ENCODE results near the gene EEF1A2. TPM values are rescaled to one million over a fixed set of nuclear protein-coding genes. Genes with fewer than 3 reads are reported as not detected.
"Not testable (repeated sequence)": the region's sequence is repeated elsewhere in the genome, so short reads cannot be mapped to it uniquely, and the experiment has no call there.

Gene EEF1A2
- total RNA-seq, 1 donor from 2014 or later = 1,346 TPM

- no peak for DNase-seq
- intact Hi-C loops (cut with micrococcal nuclease) = no loop called here
These were observed 5.9 kb downstream of the EEF1A2 start for GRCh38 chr20:63492982-63493381.

GRCh38 chr20:63492518-63492917 is 6.4 kb downstream of the EEF1A2 start:
- no peak for DNase-seq
- ATAC-seq = no peak
- intact Hi-C loops (cut with micrococcal nuclease) = no loop called here

More at GRCh38 chr20:63492982-63493381, 5.9 kb downstream of the EEF1A2 start:
- ATAC-seq = no peak

DNA sequence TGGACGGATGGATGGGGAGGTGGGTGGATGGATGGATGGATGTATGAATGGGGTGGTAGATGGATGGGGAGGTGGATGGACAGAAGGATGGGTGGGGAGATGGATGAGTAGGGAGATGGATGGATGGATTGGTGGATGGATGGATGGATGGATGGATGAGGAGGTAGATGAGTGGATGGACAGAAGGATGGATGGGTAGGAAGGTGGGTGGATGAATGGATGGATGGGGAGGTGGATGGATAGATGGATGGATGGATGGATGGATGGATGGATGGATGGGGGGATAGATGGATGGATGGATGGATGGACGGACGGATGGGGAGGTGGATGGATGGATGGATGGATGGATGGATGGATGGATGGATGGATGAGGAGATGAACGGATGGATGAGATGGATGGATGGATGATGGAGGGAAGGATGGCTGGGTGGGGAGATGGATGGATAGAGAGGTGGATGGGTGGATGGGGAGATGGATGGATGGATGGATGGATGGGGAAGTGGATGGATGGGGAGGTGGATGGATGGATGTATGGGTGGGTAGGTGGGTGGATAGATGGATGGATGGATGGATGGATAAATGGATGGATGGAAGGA is 7.2 kb downstream of the EEF1A2 start:
- ATAC-seq = no peak
- DNase-seq = no peak
- intact Hi-C loops (cut with micrococcal nuclease) = no loop called here

GRCh38 chr20:63491078-63491477 is 7.8 kb downstream of the EEF1A2 start:
- intact Hi-C loops (cut with micrococcal nuclease) = no loop called here
- ATAC-seq (no peak), DNase-seq (no peak)

DNA sequence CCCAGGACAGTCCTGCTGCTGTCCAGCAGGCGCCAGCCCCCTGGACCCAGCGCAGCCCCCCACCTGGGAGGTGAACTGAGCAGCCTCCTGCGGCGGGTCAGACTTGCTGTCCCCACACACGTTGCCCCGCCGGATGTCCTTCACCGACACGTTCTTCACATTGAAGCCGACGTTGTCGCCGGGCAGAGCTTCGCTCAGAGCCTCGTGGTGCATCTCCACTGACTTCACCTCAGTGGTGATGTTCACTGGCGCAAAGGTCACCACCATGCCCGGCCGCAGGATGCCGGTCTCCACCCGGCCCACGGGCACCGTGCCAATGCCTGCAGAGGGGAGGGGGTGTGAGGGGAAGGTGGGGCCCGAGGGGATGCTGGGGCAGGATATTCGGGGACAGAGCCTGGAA is 8.5 kb downstream of the EEF1A2 start:
- intact Hi-C loops (cut with micrococcal nuclease) = no loop called here

GRCh38 chr20:63488315-63489251 is 10.3 kb downstream of the EEF1A2 start:
- ATAC-seq (no peak), DNase-seq (no peak)
- intact Hi-C loops (cut with micrococcal nuclease) = no loop called here

More for the DNA sequence above, 8.5 kb downstream of the EEF1A2 start:
- DNase-seq = no peak
- ATAC-seq = peak; percentile 5

GRCh38 chr20:63487781-63488241 is 11.1 kb downstream of the EEF1A2 start:
- DNase-seq = no peak
- no peak for ATAC-seq
- intact Hi-C loops (cut with micrococcal nuclease) = no loop called here

GRCh38 chr20:63487116-63487764 is 11.6 kb downstream of the EEF1A2 start:
- intact Hi-C loops (cut with micrococcal nuclease) = no loop called here
- ATAC-seq = no peak
- no peak for DNase-seq

DNA sequence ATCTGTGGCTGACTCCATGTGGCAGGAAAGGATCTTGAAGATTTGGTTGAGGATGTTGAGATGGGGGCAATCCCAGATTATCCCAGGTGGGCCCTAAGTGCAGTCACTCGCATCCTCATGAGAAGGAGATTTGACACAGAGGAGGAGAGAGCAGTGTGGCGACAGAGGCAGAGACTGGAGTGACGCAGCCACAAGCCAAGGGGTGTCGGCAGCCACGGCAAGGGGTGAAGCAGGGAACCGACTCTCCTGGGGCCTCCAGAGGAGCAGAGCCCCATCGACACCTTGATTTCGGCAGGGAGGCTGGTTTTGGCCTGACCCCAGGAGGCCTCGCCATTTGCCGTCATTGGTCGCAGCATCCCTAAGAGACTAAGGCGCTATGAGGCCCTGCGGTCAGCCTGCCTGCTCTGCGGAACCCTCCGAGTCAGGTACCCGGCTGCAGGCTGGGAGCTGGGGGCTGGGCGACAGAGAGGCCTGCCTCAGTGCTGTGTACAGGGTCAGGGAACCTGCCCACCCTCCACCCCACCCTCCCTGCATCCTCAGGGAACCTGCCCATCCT is 12.5 kb downstream of the EEF1A2 start:
- ATAC-seq = peak; percentile 0
- intact Hi-C loops (cut with micrococcal nuclease) = no loop called here
- DNase-seq = no peak

DNA sequence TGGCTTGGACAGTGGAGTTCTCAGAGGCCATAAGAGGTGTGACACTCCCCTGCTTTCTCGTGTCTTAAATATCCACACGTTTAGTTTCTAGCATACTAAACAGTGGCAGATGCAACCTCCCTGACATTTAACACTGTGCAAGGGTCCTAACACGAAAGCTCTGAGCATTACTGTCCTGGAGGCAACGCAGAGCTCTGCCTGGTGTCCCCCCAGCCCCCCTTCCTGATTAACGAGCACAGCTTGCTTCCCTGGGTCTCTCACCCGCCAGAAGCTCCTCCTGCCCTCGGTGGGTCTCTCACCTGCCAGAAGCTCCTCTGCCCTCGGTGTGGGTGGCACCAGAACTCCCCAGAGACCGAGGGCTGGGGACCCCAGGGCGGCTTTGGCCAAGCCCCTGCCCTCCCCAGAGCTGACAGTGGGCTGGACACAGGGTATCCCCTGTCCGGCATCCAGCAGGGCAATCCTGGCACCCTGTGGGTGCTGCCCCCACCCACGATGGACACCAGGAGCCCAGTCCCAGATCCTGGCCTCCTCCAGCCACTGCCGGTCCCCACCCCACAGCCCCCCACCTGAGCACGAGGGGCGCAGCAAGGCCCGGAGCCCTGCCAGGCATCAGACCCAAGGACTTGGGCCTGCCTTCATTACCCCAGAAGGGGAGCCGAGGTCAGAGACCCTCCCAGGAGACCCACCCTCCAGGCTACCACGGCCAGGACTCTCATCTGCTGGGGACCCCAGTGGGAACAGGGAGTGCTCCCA is 14.1 kb downstream of the EEF1A2 start:
- intact Hi-C loops (cut with micrococcal nuclease) = no loop called here
- DNase-seq (no peak), ATAC-seq (peak; percentile 0)

- DNase-seq = no peak
- ATAC-seq = no peak
- intact Hi-C loops (cut with micrococcal nuclease) = no loop called here
These were observed 14.6 kb downstream of the EEF1A2 start for GRCh38 chr20:63484236-63484635.

- DNase-seq (no peak), ATAC-seq (peak; percentile 7)
- intact Hi-C loops (cut with micrococcal nuclease) = no loop called here
These were observed 15.0 kb downstream of the EEF1A2 start for GRCh38 chr20:63483834-63484233.

DNA sequence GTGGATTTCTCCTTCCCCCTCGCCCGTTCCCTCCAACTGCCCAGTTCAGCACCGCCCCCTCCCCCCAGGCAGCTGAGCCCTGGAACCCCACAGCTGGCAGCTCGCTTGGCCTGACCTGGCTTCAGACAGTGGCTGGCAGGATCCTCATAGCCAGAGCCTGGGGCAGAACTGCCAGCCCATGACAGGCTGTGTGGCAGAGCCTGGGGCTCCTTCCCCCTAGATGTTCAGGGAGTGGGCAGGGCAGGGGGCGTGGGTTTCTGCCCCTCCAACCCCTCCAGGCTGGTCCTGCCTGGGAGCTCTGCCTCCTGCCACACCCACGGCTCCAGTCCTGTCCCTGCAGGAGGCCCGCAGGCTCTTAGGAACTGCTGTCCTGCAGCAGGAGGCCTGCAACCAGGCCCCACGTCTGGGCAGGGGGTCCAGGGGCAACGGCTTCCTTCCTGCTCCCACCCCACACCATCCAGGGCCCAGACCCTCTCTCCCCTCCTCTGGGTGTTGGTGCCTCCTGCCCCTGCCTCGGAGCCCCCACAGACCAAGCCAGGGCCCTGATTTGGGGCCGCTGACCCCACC is 16.8 kb downstream of the EEF1A2 start:
- intact Hi-C loops (cut with micrococcal nuclease) = no loop called here
- no peak for DNase-seq
- no peak for ATAC-seq

DNA sequence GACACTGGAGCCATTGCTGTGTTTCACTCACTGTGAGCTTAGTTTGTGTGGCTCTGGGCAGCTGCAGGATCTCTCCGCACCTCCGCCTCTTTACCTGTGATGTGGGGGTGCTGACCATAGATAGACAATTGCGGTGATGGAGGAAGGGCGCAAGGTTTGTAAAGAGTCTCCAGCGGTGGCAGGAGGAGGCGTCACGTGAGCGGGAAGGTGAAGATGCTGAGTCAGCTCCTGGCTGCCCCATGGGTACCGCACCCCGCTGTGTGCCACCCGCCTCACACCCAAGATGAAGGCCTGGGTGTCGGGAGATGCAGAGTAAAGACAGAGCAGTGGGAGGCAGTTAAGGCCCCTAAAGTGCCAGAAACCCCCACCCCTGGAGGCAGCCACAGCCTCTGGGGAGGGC is 17.4 kb downstream of the EEF1A2 start:
- ATAC-seq = no peak
- DNase-seq = no peak
- intact Hi-C loops (cut with micrococcal nuclease) = no loop called here

GRCh38 chr20:63479695-63480419 is 19.0 kb downstream of the EEF1A2 start:
- intact Hi-C loops (cut with micrococcal nuclease); ATAC-seq; DNase-seq: not testable (repeated sequence)

DNA sequence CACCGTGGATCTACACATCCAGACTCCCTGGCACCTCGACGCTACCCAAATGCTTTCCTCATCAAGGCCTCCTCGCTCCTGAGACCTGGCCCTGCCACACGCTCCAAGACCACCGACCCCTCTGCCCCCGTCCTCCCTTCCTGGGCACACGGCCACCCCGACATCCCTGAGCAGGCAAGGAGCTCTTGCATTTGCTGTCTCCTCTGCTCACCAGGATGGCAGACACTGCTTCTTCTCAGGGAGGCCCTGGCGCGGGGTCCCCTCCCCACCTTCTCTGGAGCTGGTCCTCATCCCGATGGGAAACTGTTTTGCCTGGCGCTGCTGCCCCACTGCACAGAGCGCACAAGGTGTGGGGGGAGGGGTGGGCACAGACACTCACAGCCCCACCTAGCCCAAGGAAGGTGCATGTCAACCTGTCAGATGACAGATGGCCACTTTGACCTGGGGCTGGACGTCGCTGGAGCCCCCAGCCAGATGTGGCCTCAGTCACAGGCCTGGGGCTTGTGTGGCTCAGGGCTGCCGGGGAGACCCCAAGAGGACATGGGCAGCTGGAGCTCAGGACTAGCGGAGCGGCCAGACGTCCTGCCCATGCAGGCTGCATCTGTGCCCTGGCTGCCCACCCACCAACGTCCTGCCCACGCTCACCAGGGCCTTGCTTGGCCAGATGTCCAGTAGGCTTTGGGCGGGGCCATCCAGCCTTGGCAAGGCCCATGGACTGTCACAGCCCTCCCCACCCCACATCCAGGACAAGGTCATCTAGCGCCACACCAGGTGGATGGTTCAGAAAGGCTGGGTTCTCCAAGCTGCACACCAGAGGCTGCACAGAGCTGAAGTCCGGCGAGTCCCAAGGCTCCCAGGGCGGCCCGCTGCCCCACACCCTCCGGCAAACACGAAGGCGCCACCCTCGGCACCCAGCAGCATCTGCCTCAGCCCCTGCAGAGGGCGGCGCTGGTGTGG is 20.3 kb downstream of the EEF1A2 start:
- no peak for DNase-seq
- intact Hi-C loops (cut with micrococcal nuclease) = no loop called here
- no peak for ATAC-seq

- intact Hi-C loops (cut with micrococcal nuclease) = no loop called here
- ATAC-seq = no peak
- no peak for DNase-seq
These were observed 20.9 kb downstream of the EEF1A2 start for GRCh38 chr20:63477944-63478343.

Measured in left ventricle myocardium superior (tissue), 1 donor.